IPS-11a (cell line): ENCODE results near the gene WASF2.

Experiments
- H3K4me3 ChIP-seq: one replicate; pipeline ENCODE4 v1.5.1; 2013; ENCODE audit warnings: low read depth, low read length, control low read depth

Gene WASF2

DNA sequence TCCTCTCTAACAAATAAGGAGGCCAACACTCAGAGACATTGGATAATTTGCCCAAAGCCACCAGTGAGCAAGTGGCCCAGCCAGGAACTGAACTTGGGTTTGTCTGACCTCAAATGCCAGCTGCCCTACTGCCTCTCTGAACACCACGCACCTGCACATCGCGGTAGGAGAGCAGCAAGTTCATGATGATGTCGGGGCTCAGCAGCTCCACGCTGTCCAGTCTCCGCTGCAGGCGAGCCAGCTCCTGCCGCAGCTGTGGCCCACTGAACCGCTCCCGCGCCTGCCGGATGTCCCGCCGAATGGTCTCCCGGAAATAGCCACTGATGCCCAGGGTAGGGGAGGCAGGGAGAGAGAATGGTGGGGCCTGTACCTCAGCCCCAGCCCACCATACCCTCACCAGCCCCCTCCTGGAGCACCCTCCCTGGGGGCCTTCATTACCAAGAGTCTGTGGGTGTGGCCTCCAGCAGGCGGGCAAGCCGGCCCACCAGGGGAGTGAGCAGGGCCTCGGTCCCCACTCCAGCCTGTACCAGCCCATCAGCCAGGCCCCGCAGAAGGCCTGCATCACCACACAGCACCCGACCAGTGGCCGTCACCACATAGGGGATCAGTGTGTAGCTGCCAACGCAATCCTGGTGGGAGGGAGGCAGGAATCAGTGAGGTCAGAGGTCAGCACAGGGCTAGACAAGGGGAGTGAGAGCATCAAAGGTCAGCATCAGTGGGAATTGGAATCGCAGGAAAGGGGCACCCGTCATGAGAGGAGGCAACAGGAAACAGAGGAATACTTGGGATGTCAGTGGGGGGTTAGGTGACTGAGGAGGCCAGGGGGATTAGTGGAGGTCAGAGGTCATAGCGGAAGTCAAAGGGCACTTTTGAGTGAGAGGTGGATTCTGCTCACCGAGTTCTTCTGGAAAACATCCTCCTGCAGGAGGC is 125.9 kb downstream of the WASF2 start:
- no peak overlapping the region for H3K4me3 ChIP-seq

DNA sequence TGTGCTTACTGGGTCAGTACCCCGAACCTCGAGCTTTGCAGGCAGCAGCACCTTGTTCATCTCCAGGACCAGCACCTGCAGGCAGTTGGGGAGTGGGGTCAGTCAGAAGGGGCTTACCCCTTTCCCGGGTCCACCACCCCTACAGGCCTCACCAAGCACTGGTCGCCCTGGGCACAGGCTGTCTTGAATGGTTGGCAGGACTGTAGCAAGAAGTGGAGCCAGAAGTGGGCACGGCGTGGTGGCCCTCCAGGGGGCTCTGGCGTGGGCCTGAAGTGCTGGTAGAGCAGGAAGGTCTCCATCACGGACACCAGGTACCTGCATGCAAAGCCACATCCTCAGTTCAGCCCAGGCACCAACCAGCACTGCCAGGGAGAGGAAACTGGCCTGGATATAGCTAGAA is 128.4 kb downstream of the WASF2 start:
- no peak overlapping the region for H3K4me3 ChIP-seq

DNA sequence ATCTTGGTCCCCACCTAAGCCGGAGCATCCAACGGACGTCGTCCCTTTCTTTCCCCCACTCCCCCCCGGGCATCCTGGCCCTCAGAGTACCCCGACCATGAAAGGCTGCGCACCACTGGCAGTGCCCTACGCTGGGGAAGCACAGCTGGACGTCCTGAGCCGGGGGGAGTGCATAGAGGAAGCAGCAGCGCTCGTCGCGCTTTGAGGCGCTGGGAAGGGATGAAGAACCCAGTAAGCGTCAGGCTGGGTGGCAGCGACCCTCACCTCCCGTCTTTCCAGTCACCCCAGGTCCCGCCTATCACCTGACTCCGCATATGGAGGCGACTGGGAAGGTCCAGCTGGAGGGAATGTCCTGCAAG is 128.9 kb downstream of the WASF2 start:
- H3K4me3 ChIP-seq = peak overlapping the region; percentile 61

DNA sequence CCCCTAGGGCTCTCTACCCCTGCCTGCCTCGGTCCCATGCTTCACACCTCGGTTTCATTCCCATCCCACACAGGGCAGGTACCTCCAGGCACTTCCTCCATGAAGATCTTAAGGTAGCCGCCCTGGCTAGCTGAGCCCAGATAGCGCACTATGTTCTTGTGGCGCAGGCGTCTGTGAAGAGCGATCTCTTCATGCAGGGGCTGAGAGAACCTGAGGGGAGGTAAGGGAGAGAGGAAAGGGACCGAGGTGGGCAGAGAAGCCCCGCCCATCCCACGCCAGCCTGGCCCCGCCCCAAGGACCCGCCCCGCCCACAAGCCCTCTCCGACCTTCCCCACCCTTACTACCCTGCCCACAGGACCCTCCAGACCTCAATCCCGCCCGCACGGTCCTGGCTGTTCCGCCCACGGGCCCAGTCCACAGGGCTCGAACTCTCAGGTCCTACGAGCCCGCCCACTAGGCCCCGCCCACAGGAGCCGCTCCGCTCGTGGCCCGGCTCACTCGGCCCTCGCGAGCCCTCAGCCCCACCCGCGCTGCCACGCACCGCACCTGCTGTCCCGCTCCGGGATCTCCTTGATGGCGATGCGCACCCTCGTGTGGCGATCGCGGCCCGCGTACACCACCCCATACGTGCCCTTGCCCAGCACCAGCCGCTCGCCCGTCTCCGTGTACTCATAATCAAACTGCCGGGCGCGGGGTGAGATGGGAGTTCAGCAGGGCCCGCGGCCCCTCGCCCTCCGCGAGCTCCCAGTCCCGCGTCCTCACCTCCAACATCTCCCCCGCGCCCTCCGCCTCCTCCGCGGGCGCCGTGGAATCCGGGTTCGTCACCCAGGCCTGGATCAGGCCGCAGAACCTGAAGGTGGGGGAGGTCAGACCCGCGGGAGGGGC is 129.6 kb downstream of the WASF2 start:
- peak overlapping the region; percentile 61 for H3K4me3 ChIP-seq

DNA sequence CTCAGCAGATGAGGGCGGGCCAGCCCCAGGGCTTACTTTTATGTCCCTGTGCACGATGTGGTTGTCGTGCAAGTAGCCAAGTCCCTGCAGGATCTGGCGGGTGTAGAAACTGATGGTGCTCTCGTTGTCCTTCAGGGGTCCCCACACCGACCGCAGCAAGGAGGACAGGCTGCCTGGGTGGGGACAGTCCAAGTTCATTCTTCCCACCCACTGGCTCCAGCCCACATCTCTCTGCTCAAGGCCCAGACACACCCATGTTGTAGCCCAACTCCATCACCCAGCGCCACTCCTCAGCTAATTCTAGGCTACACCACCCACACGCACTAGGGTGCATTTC is 130.2 kb downstream of the WASF2 start:
- H3K4me3 ChIP-seq = peak overlapping the region; percentile 21

DNA sequence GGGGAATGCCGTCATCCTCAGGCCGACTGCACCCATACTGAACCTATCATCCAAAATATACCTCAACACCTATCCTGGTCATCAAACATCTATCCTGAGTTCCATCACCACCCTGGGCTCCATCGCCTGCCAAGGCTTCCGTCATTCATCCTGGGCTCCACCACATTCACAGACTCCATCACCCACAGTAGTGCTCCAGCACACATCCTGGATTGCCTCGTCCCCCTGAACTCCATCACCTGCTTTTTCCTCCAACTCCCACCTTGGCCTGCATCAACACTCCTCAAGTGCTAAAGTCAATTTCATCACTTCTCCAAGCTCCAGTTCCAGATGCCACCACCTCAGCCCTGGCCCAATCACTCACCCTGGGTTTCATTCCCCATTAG is 131.0 kb downstream of the WASF2 start:
- H3K4me3 ChIP-seq = no peak overlapping the region

DNA sequence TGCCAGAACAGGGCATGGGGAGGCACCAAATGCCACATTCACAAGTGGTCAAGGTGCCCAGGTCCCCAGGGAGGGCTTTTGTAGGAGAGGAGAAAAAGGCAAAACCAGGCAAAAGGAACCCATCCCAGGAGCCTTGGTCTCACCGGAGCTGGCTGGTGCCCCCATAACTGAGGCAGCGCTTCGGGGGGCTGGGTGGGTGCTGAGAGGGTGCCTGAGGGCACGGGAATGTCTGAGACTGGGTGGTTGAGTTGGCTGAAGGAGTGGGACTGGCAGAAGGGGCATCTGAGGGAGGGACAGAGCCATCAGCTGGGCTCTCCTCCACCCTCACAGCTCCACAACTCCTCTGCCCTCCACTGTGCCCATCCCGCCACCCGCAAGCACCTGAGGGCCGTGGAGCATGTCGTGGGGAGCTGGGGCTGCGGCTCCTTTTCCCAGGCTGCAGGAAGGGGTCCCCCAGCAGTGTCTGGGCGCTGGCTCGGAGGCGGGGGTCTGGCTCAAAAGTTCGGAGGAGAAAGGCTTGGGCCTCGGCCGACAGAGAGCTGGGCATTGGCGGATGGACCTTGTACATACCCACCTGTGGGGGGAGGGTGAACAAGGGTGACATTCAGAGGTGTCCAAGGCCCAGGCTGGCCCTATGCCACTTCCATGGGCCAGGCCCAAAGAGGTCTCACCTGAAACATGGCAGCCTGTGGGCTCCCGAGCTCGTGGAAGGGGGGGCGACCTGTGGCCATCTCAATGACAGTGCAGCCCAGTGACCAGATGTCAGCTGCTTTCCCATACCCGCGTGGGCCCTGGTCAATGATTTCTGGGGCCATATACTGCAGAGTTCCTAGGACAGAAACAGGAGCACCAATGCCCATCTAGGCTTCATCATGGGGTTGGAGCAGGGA is 131.7 kb downstream of the WASF2 start:
- no peak overlapping the region for H3K4me3 ChIP-seq

DNA sequence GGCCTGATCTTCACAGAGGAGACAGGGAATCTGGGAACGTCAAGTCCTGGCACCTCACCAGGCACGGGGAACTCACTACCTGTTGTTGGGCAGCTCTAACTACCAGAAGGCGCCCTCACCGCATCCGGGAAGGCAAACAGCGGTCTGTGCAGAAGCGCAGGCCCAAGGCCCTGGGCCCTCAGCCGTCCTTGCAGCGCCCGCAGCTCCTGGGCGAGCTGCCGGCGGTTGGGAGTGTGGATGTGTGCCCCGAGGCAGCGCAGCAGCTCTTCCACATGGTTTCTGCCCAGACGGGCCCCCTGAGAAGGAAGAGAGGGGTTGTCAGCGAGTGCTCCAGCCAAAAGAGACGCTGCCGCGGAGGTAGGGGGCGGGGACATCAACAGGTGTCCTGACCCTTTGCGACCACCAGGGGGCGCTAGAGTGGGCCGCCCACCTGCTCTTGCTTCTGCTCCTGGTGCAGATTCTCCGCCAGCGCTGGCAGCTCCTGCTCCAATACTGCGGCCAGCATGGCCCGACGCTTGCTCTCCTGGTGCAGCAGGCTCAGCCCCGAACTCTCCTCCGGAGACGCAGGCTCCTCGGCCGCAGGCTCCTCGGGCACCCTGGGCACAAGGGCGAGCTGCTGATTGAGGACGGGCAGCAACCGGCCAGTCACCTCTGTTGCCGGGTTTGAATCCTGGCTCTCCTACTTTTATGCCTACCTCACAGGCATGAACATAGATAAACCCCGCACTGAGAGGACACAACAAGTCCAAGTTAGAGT is 132.5 kb downstream of the WASF2 start:
- H3K4me3 ChIP-seq = no peak overlapping the region

DNA sequence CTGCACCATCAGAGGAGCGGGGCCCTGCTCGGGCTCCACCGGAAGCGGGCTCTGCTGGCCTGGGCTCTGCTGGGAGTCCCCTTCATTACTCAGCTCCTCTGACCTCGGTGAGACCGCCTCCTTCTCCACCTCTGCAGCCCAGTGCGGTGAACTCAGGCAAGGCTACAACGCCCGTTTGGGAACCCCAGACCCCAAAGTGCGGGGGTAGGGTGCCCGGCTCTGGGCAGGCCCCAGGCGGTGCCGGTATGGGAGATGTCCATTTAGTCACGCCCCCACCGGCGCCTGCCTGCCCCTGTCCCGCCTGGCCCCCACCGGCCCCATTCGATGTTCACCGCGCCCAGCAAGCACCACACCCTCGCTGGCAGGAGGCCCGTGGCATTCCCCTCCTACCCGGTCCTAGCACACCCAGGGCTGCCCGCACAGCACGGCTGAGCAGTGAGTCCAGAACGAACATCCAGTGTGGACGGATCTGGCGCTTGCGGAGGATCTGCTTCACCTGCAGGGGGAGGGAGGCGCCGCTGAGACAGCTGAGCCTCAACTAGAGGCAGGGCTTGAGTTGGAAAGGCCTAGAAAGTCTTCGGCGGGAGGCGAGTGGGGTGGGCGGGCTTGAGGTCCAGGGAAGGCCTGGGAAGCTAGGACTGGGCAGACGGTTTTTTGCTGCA is 133.2 kb downstream of the WASF2 start:
- no peak overlapping the region for H3K4me3 ChIP-seq

DNA sequence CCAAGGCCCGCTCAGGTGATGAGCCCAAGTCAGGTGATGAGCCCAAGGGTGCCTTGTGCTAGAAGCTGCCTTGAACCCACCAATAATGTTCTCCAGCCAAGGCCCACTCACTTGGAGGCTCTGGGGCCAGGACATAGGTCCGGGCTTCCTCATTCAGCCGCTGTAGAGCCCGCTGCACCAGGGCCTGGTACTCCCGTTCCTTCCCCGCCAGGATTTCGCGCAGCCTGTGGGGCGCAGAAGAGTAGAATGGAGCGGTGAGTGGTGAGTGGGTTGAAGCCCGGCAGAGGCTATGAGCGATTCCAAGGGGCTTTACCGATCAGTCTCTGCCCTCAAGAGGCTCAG is 133.7 kb downstream of the WASF2 start:
- no peak overlapping the region for H3K4me3 ChIP-seq

DNA sequence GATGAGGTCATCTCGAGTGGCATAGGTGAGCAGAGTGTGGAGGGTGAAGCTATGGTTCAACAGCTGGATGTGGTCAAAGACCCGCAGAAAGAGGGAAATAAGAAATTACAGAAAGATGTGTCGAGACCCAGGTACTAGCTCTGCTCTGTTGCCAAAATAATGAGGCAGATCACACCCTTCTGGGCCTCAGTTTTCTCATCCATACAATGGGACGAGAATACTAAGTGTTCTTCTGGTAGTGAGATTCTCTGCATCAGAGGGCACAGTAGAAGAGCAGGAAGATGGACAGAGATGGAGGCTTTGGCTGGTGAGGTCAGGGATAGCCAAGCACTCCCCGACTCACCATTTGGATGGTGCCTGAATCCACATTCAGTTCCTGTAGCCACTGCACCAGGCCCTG is 134.3 kb downstream of the WASF2 start:
- H3K4me3 ChIP-seq = no peak overlapping the region
